Measurements from ENCODE around the gene ABCA1.

ABCA1 gene

GRCh38 chr9:104794070-104794469, 133.9 kb downstream of the ABCA1 start:
- TF ChIP-seq CTCF (conservative IDR thresholded peaks at IDR 0.05; ENCODE audit: low read depth, low read length) = no peak
- DNase-seq (ENCODE audit: low read depth) = no peak
- no peak overlapping the region for H3K4me3 ChIP-seq (ENCODE audit: low read depth, low read length)

GRCh38 chr9:104788251-104788650, 139.7 kb downstream of the ABCA1 start:
- H3K4me3 ChIP-seq (ENCODE audit: low read depth, low read length) = no peak overlapping the region
- DNase-seq (ENCODE audit: low read depth) = no peak
- TF ChIP-seq CTCF (conservative IDR thresholded peaks at IDR 0.05; ENCODE audit: low read depth, low read length) = no peak

- DNase-seq (ENCODE audit: low read depth) = no peak
- TF ChIP-seq CTCF (conservative IDR thresholded peaks at IDR 0.05; ENCODE audit: low read depth, low read length) = no peak
- H3K4me3 ChIP-seq (ENCODE audit: low read depth, low read length) = no peak overlapping the region
Observed at GRCh38 chr9:104787306-104788015, 140.5 kb downstream of the ABCA1 start.

GRCh38 chr9:104786293-104786692, 141.7 kb downstream of the ABCA1 start:
- TF ChIP-seq CTCF (conservative IDR thresholded peaks at IDR 0.05; ENCODE audit: low read depth, low read length) = no peak
- no peak for DNase-seq (ENCODE audit: low read depth)
- H3K4me3 ChIP-seq (ENCODE audit: low read depth, low read length) = no peak overlapping the region

GRCh38 chr9:104784098-104784497, 143.9 kb downstream of the ABCA1 start:
- DNase-seq (ENCODE audit: low read depth) = no peak
- H3K4me3 ChIP-seq (ENCODE audit: low read depth, low read length) = no peak overlapping the region
- no peak for TF ChIP-seq CTCF (conservative IDR thresholded peaks at IDR 0.05; ENCODE audit: low read depth, low read length)

GRCh38 chr9:104783588-104783987, 144.4 kb downstream of the ABCA1 start:
- no peak for TF ChIP-seq CTCF (conservative IDR thresholded peaks at IDR 0.05; ENCODE audit: low read depth, low read length)
- H3K4me3 ChIP-seq (ENCODE audit: low read depth, low read length) = no peak overlapping the region
- DNase-seq (ENCODE audit: low read depth) = no peak

GRCh38 chr9:104780796-104781395, 147.1 kb downstream of the ABCA1 start:
- TF ChIP-seq CTCF (conservative IDR thresholded peaks at IDR 0.05; ENCODE audit: low read depth, low read length) = peak; percentile 53
- H3K4me3 ChIP-seq (ENCODE audit: low read depth, low read length) = no peak overlapping the region
- DNase-seq (ENCODE audit: low read depth) = peak; percentile 66
